GM21786 (cell line): ENCODE results near the gene USP15.
A peak's percentile ranks its signal among the peaks of the same experiment; 100 is the strongest.
"Not testable (repeated sequence)": the region's sequence is repeated elsewhere in the genome, so short reads cannot be mapped to it uniquely, and the experiment has no call there.

Experiments used
- ATAC-seq: cut with Tn5 transposase; IDR thresholded peaks from one replicate; pipeline ENCODE4 v1.9.1; 2021; ENCODE audit not compliant: unreplicated experiment

Gene USP15

GRCh38 chr12:62317017-62317416 lies 56.8 kb downstream of the USP15 start:
- ATAC-seq, result no peak

- ATAC-seq, result no peak
These were observed 58.9 kb downstream of the USP15 start for GRCh38 chr12:62319058-62319457.

- ATAC-seq, result no peak
These were observed 59.9 kb downstream of the USP15 start for GRCh38 chr12:62320054-62320453.

GRCh38 chr12:62323386-62323785 lies 63.2 kb downstream of the USP15 start:
- no peak for ATAC-seq

- ATAC-seq, result no peak
These were observed 68.2 kb downstream of the USP15 start for GRCh38 chr12:62328296-62328921.

GRCh38 chr12:62331306-62331705 lies 71.1 kb downstream of the USP15 start:
- peak; percentile 61 for ATAC-seq

- ATAC-seq, result no peak
These were observed 72.4 kb downstream of the USP15 start for GRCh38 chr12:62332598-62332997.

GRCh38 chr12:62335057-62335456 lies 74.9 kb downstream of the USP15 start:
- no peak for ATAC-seq

- no peak for ATAC-seq
These were observed 75.6 kb downstream of the USP15 start for GRCh38 chr12:62335796-62336195.

- not testable (repeated sequence) for ATAC-seq
These were observed 77.4 kb downstream of the USP15 start for GRCh38 chr12:62337643-62338042.

- not testable (repeated sequence) for ATAC-seq
These were observed 82.6 kb downstream of the USP15 start for GRCh38 chr12:62342614-62343303.

- ATAC-seq, result not testable (repeated sequence)
These were observed 83.3 kb downstream of the USP15 start for GRCh38 chr12:62343304-62344120.

- ATAC-seq, result not testable (repeated sequence)
These were observed 84.7 kb downstream of the USP15 start for GRCh38 chr12:62344731-62345556.

- no peak for ATAC-seq
These were observed 85.5 kb downstream of the USP15 start for GRCh38 chr12:62345667-62346066.

GRCh38 chr12:62346817-62347216 lies 86.6 kb downstream of the USP15 start:
- no peak for ATAC-seq

GRCh38 chr12:62347922-62348650 lies 87.9 kb downstream of the USP15 start:
- ATAC-seq, result no peak

- no peak for ATAC-seq
These were observed 90.3 kb downstream of the USP15 start for GRCh38 chr12:62350554-62350953.

GRCh38 chr12:62351326-62351725 lies 91.1 kb downstream of the USP15 start:
- no peak for ATAC-seq

- no peak for ATAC-seq
These were observed 100.8 kb downstream of the USP15 start for GRCh38 chr12:62361048-62361447.

- no peak for ATAC-seq
These were observed 103.3 kb downstream of the USP15 start for GRCh38 chr12:62363506-62363905.
